Fibroblast of pulmonary artery (primary cell): ENCODE data around the gene PELI1.

Experiments
- DNase-seq: peaks from one replicate; pipeline ENCODE4 v3.0.0-alpha.2; 2010; ENCODE audit warnings: low read depth
- H3K4me3 ChIP-seq: replicated peaks from 2 replicates; pipeline ENCODE4 v1.5.1; 2011; ENCODE audit warnings: low read depth, mild to moderate bottlenecking, control low read depth, low read length, moderate library complexity
- TF ChIP-seq, protein P1 (sequence below): IDR thresholded peaks from 2 replicates; pipeline ENCODE4 v1.5.1; 2011; ENCODE audit warnings: mild to moderate bottlenecking, control low read depth, low read length, inconsistent platforms; ENCODE audit errors: missing control alignments

PELI1 gene

DNA sequence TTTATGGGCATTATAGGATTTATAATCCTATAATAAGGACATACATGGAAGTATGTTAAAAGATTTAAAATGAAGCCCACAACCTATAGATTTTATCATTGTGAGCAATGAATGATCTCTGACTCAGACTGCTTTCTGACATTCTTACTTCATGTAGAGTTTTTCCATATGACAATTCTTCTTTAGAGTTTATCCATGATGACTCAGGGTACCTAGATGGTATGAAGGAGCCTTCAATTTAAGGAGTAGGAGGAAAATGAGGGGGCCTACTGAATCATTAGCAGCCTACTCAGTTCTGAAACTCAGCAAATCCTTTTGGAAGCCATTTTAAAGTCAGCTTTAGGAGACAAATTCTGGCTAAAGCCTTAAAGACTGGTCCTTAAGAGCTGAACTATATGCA lies 10.4 kb downstream of the PELI1 start:
- TF ChIP-seq, protein P1, sequence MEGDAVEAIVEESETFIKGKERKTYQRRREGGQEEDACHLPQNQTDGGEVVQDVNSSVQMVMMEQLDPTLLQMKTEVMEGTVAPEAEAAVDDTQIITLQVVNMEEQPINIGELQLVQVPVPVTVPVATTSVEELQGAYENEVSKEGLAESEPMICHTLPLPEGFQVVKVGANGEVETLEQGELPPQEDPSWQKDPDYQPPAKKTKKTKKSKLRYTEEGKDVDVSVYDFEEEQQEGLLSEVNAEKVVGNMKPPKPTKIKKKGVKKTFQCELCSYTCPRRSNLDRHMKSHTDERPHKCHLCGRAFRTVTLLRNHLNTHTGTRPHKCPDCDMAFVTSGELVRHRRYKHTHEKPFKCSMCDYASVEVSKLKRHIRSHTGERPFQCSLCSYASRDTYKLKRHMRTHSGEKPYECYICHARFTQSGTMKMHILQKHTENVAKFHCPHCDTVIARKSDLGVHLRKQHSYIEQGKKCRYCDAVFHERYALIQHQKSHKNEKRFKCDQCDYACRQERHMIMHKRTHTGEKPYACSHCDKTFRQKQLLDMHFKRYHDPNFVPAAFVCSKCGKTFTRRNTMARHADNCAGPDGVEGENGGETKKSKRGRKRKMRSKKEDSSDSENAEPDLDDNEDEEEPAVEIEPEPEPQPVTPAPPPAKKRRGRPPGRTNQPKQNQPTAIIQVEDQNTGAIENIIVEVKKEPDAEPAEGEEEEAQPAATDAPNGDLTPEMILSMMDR = no peak
- no peak overlapping the region for H3K4me3 ChIP-seq
- peak; percentile 56 for DNase-seq

DNA sequence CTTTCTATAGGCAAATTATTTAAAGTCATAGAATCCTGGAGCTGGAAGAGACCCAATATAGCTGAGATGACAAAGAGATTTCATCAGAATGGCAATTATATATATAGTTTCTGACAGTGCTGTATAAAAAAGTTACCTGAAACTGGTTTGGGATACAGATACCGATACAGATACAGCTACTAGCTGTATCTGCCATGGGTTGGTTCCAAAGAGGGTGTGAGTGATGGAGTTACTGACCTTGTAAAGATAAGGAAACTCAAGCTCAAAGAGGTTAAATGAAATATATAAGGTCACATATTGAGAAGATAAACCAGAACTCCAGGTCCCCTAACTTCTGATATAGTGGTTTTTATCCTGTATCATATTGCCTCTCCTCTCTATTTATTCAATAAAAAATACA lies 10.9 kb downstream of the PELI1 start:
- DNase-seq = no peak
- TF ChIP-seq, protein P1 = no peak
- no peak overlapping the region for H3K4me3 ChIP-seq

DNA sequence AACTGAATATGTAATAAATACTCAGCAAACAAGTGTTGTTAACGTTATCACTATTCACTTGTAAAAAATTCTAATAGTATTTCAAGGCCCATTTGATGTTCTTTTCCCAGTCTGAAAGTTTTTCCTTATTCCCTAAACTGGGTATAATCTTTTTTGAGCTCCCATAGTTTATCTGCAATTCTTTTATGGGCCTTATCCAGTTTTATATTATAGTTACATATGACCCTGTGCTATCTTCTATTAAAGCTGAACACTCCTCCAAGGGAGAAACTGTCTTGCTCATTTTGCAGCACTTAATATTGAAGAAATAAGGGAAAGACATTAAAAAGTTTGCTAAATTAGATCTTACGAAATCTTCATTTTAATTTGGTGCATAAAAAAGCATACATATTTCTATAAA lies 13.9 kb downstream of the PELI1 start:
- TF ChIP-seq, protein P1 = no peak
- DNase-seq = no peak

DNA sequence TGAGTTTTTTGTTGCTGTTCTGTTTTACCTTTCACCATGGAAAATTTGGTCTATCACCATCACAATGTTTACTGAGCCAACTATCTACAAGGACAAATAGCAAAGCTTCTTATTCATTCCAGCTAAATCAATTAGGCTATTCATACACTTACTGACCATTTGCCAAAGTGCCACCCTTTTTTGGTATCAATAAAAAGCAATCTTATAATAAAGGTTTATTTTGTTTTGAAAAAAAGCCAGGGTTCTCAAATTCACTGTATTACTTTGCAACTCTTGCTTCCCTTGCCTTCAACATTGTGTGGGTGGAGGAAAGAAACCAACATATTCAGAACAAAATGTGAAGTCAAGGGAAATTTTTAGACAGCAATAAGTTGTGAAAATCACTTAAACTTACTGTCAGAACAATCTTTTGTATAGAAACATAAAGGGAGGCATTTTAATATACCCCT lies 15.3 kb downstream of the PELI1 start:
- H3K4me3 ChIP-seq = no peak overlapping the region
- TF ChIP-seq, protein P1 = no peak
- DNase-seq = no peak

More for the DNA sequence above, 13.9 kb downstream of the PELI1 start:
- no peak overlapping the region for H3K4me3 ChIP-seq

DNA sequence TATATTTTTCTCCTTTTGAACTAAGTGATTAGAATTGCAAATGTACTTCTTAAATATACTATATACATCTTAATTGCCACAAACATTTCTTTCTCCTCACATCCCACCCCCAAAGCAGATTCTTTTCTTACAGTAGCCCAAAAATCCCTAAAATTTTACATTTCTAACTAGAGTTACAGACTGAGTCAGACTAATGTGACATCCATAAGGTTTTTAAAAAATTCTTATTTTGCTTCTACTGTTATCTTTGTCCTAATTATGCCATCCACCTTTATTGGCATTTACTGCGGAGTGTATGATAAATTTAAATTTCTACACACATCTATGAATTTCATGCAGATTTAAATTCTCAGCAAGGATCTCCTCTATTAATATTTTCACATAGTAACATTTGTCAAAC lies 15.8 kb downstream of the PELI1 start:
- no peak for DNase-seq
- H3K4me3 ChIP-seq = no peak overlapping the region
- TF ChIP-seq, protein P1 = no peak

DNA sequence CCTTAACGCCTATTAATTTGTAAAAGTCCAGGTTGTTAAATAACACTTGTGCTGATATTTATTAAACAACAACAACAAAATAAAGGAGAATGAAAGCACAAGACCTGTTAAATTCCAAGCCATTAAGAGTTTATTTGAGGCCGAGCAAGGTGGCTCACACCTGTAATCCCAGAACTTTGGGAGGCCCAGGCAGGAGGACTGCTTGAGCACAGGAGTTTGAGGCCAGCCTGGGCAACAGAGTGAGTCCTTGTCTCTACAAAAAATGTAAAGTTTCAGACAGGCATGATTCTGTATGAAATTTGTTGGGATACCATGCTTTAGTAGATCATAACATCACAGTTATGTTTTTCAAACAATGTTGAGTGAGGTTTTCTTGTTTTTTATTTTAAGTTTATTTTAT lies 17.1 kb downstream of the PELI1 start:
- DNase-seq = no peak
- TF ChIP-seq, protein P1 = no peak
- no peak overlapping the region for H3K4me3 ChIP-seq

DNA sequence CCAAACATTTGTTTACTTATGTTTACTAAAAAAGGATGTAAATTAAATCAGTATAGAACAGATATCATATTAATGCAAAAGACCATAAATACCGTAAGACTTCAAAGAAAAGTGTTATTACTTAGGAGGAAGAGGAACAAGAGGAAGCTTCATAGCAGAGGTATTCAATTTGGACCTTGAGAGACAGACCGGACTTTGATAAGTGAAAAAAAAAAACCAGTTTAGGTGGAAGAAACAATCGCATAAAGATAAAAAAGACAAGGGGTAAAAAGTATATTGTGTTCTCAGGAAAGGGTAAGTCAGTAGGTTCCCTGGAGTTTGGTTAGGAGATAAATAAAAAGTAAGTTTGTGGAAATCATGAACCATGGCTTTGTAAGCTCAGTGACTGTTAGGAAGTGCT lies 17.6 kb downstream of the PELI1 start:
- no peak overlapping the region for H3K4me3 ChIP-seq
- no peak for DNase-seq
- TF ChIP-seq, protein P1 = no peak
